GM23338 (cell line): Measurements from ENCODE around the gene SREBF2. TPM values are rescaled to one million over a fixed set of nuclear protein-coding genes. Genes with fewer than 3 reads are reported as not detected.

Experiments used
- ATAC-seq: fragments of 200-7000 bp; cut with Tn5 transposase; 3 replicates; pipeline ENCODE4 v1.9.1; 2020
- DNase-seq: peaks from one replicate; pipeline ENCODE4 v3.0.0-alpha.2; 2015; ENCODE audit warnings: low spot score
- H2AFZ ChIP-seq: fragments of 200-600 bp; sonication (generic); 2 replicates; pipeline ENCODE4 v1.8.0; 2016; ENCODE audit warnings: antibody characterized with exemption, mild to moderate bottlenecking, moderate library complexity
- H3F3A ChIP-seq: fragments of 200-600 bp; sonication (generic); replicated peaks from 2 replicates; pipeline ENCODE4 v1.8.0; 2017; ENCODE audit warnings: antibody characterized with exemption, mixed run types, low read depth
- H3K27ac ChIP-seq: fragments of 200-600 bp; sonication (generic); 2 replicates; pipeline ENCODE4 v1.6.1; 2016; ENCODE audit warnings: low read depth
- H3K27me3 ChIP-seq: fragments of 200-600 bp; sonication (generic); 2 replicates; pipeline ENCODE4 v1.8.0; 2016; ENCODE audit warnings: mild to moderate bottlenecking, mixed run types, moderate library complexity; ENCODE audit not compliant: insufficient read depth
- H3K36me3 ChIP-seq: fragments of 200-600 bp; sonication (generic); 2 replicates; pipeline ENCODE4 v1.8.0; 2016; ENCODE audit warnings: mild to moderate bottlenecking; ENCODE audit not compliant: insufficient read depth
- H3K4me1 ChIP-seq: fragments of 200-600 bp; sonication (generic); 2 replicates; pipeline ENCODE4 v1.8.0; 2016; ENCODE audit warnings: mild to moderate bottlenecking, moderate library complexity; ENCODE audit not compliant: insufficient read depth
- H3K4me2 ChIP-seq: fragments of 200-600 bp; sonication (generic); 2 replicates; pipeline ENCODE4 v1.7.1; 2017; ENCODE audit warnings: mixed run types
- H3K4me3 ChIP-seq: fragments of 200-600 bp; sonication (generic); 2 replicates; pipeline ENCODE4 v1.6.1; 2016; ENCODE audit warnings: mixed run types
- H3K79me2 ChIP-seq: fragments of 200-600 bp; sonication (generic); replicated peaks from 2 replicates; pipeline ENCODE4 v1.8.0; 2017; ENCODE audit warnings: mild to moderate bottlenecking; ENCODE audit not compliant: insufficient read depth
- H3K9me2 ChIP-seq: fragments of 200-600 bp; sonication (generic); 2 replicates; pipeline ENCODE4 v1.8.0; 2017; ENCODE audit not compliant: insufficient read depth
- H4K20me1 ChIP-seq: fragments of 200-600 bp; sonication (generic); replicated peaks from 2 replicates; pipeline ENCODE4 v1.8.0; 2017; ENCODE audit warnings: mild to moderate bottlenecking; ENCODE audit not compliant: insufficient read depth
- H3K27ac Mint-ChIP-seq: 2 replicates; pipeline ENCODE4 v1.8.0; 2020; ENCODE audit warnings: inconsistent platforms, mild to moderate bottlenecking, moderate library complexity, mixed read lengths
- H3K27me3 Mint-ChIP-seq: 3 replicates; pipeline ENCODE4 v1.8.0; 2022; ENCODE audit warnings: low read depth, mild to moderate bottlenecking, moderate library complexity, mixed read lengths, inconsistent platforms; ENCODE audit not compliant: insufficient read depth, poor library complexity
- H3K36me3 Mint-ChIP-seq: 3 replicates; pipeline ENCODE4 v1.8.0; 2021; ENCODE audit warnings: low read depth, mild to moderate bottlenecking, inconsistent platforms, moderate library complexity, mixed read lengths
- H3K4me1 Mint-ChIP-seq: 3 replicates; pipeline ENCODE4 v1.8.0; 2020; ENCODE audit warnings: mild to moderate bottlenecking, inconsistent platforms, mixed read lengths
- H3K4me3 Mint-ChIP-seq: 3 replicates; pipeline ENCODE4 v1.8.0; 2021; ENCODE audit warnings: moderate library complexity, mild to moderate bottlenecking, inconsistent platforms, mixed read lengths
- H3K9me3 Mint-ChIP-seq: 3 replicates; pipeline ENCODE4 v1.8.0; 2020; ENCODE audit warnings: moderate library complexity, mild to moderate bottlenecking, inconsistent platforms, mixed read lengths
- CREB1 ChIP-seq: fragments of 250-450 bp; sonication (Bioruptor Pico); IDR thresholded peaks from 2 replicates; pipeline ENCODE4 v1.5.0; 2020; ENCODE audit warnings: low read depth, mild to moderate bottlenecking, moderate library complexity
- CTCF ChIP-seq, 2 experiments: fragments of 200-600 bp in 1 of 2; sonication (generic) in 1 of 2; conservative IDR thresholded peaks; 2 replicates each; pipeline versions ENCODE4 v1.5.1 to v1.6.1; 2016 to 2017; ENCODE audit warnings: antibody characterized with exemption in 2 of 2, low read depth in 2 of 2, mild to moderate bottlenecking in 2 of 2, moderate library complexity in 1 of 2
- ETS1 ChIP-seq: IDR thresholded peaks from 2 replicates; pipeline ENCODE4 v1.6.1; 2016; ENCODE audit warnings: antibody characterized with exemption
- EZH2 ChIP-seq: fragments of 200-600 bp; sonication (generic); IDR thresholded peaks from one replicate; pipeline ENCODE4 v1.8.0; 2017; ENCODE audit warnings: antibody characterized with exemption, mild to moderate bottlenecking, low read depth; ENCODE audit not compliant: unreplicated experiment
- EZH2phosphoT487 ChIP-seq: fragments of 200-600 bp; sonication (generic); IDR thresholded peaks from one replicate; pipeline ENCODE4 v1.8.1; 2018; ENCODE audit warnings: antibody characterized with exemption; ENCODE audit not compliant: unreplicated experiment
- JUNB ChIP-seq: IDR thresholded peaks from one replicate; pipeline ENCODE4 v1.6.1; 2016; ENCODE audit warnings: antibody characterized with exemption; ENCODE audit not compliant: unreplicated experiment
- NANOG ChIP-seq: IDR thresholded peaks from 2 replicates; pipeline ENCODE4 v1.6.1; 2016; ENCODE audit warnings: antibody characterized with exemption, borderline replicate concordance
- POLR2AphosphoS5 ChIP-seq: IDR thresholded peaks from 2 replicates; pipeline ENCODE4 v1.6.1; 2016; ENCODE audit warnings: antibody characterized with exemption, low read depth
- REST ChIP-seq: IDR thresholded peaks from one replicate; pipeline ENCODE4 v1.6.1; 2018; ENCODE audit warnings: antibody characterized with exemption; ENCODE audit not compliant: unreplicated experiment
- STAT1 ChIP-seq: IDR thresholded peaks from one replicate; pipeline ENCODE4 v1.6.1; 2016; ENCODE audit warnings: antibody characterized with exemption; ENCODE audit not compliant: unreplicated experiment
- ZNF114 ChIP-seq: fragments of 250-450 bp; sonication (Bioruptor Pico); IDR thresholded peaks from 2 replicates; pipeline ENCODE4 v1.5.0; 2020; ENCODE audit warnings: mild to moderate bottlenecking, moderate library complexity
- ZNF331 ChIP-seq: fragments of 250-450 bp; sonication (Bioruptor Pico); IDR thresholded peaks from 2 replicates; pipeline ENCODE4 v1.5.0; 2020; ENCODE audit warnings: low read depth, mild to moderate bottlenecking, moderate library complexity
- ZNF462 ChIP-seq: fragments of 250-450 bp; sonication (Bioruptor Pico); IDR thresholded peaks from 2 replicates; pipeline ENCODE4 v1.5.0; 2020; ENCODE audit warnings: mild to moderate bottlenecking, moderate library complexity
- polyA plus RNA-seq: library from polyadenylated mRNA; unstranded; fragments of >200 nt; fragmentation: Nextera tagmentation; extraction: Ambion mirVana; gene quantifications from 2 replicates; pipeline ENCODE4 v1.2.1, GENCODE V29; 2016
- total RNA-seq: library from RNA; depleted of rRNA; stranded (reverse); fragments of >200 nt; shearing (Covaris generic); gene quantifications from 2 replicates; pipeline ENCODE4 v1.2.3, GENCODE V29; 2014

The SREBF2 gene
- total and polyA plus RNA-seq, 2 experiments from 2014 or later, result 48.7 to 163 TPM

- H3K27ac Mint-ChIP-seq, result peak overlapping the region; percentile 80
- no peak overlapping the region for H3K4me3 Mint-ChIP-seq
- Histone ChIP-seq H2AFZ (no peak overlapping the region), H3K9me2 (no peaks in the 10 kb centered on the region), H3F3A (no peaks in the 10 kb centered on the region), H3K4me1 (0 out of 2 replicates have a peak, but pooled peaks cover 15% of the 10 kb centered on the region), H3K79me2 (peaks cover 83% of the 10 kb centered on the region), H3K27ac (peak overlapping the region; percentile 47), H3K36me3 (peaks cover 18% of the 10 kb centered on the region), H4K20me1 (peaks cover 63% of the 10 kb centered on the region), H3K4me2 (no peak overlapping the region), H3K4me3 (no peak overlapping the region), H3K27me3 (no peaks in the 10 kb centered on the region)
- H3K9me3 Mint-ChIP-seq, result no peaks in the 10 kb centered on the region
- DNase-seq (no peak), ATAC-seq (peak; percentile 25)
- H3K36me3 Mint-ChIP-seq, result peaks cover 22% of the 10 kb centered on the region
- TF ChIP-seq NANOG (no peak), ZNF462 (CRISPR knock-in tag) (no peak), JUNB (no peak), POLR2AphosphoS5 (no peak), EZH2 (no peak), REST (no peak), ZNF331 (CRISPR knock-in tag) (no peak), ZNF114 (CRISPR knock-in tag) (no peak), CTCF (conservative IDR thresholded peaks at IDR 0.05; ENCODE audit: low read depth in 2 of 2) (no peak), ETS1 (no peak), CREB1 (no peak), EZH2phosphoT487 (no peak), STAT1 (no peak)
- peaks cover 17% of the 10 kb centered on the region for H3K4me1 Mint-ChIP-seq
- H3K27me3 Mint-ChIP-seq, result peaks cover 5% of the 10 kb centered on the region
Measured at GRCh38 chr22:41862530-41863266, 29.8 kb downstream of the SREBF2 start.
